GM06990 (cell line): ENCODE results near the gene C11orf54.

Experiments
- DNase-seq: peaks from one replicate; pipeline ENCODE4 v3.0.0-alpha.2; 2011; ENCODE audit not compliant: insufficient read length; ENCODE audit errors: extremely low read depth
- H3K27me3 ChIP-seq: replicated peaks from 2 replicates; pipeline ENCODE4 v1.6.0; 2011; ENCODE audit warnings: low read length; ENCODE audit not compliant: control insufficient read depth, insufficient read depth
- H3K36me3 ChIP-seq: 2 replicates; pipeline ENCODE4 v1.5.1; 2011; ENCODE audit warnings: low read length; ENCODE audit not compliant: control insufficient read depth, insufficient read depth
- H3K4me3 ChIP-seq: replicated peaks from 2 replicates; pipeline ENCODE4 v1.5.1; 2011; ENCODE audit warnings: low read depth, mild to moderate bottlenecking, control low read depth, low read length
- TF ChIP-seq, protein P1 (sequence below): IDR thresholded peaks from 2 replicates; pipeline ENCODE4 v1.5.1; 2011; ENCODE audit warnings: low read length, control low read depth, mild to moderate bottlenecking, inconsistent platforms; ENCODE audit not compliant: insufficient read depth, poor library complexity, severe bottlenecking

C11orf54 gene

DNA sequence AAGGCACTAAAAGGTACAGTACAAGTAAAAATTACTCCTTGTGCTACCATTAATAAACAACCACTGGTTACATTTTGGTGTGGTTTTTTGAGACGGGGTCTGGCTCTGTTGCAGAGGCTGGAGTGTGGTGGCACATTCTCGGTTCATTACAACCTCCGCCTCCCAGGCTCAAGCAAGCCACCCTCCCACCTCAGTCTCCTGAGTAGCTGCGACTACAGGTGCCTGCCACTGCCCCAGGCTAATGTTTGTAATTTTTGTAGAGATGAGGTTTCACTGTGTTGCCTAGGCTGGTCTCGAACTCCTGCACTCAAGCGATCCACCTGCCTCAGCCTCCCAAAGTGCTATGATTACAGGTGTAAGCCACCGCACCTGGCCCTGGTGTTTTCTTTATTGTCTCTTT, 20.9 kb upstream of the C11orf54 start:
- no peak for DNase-seq
- no peaks in the 10 kb centered on the region for H3K27me3 ChIP-seq
- peaks cover 6% of the 10 kb centered on the region for H3K36me3 ChIP-seq
- no peak overlapping the region for H3K4me3 ChIP-seq
- TF ChIP-seq, protein P1, sequence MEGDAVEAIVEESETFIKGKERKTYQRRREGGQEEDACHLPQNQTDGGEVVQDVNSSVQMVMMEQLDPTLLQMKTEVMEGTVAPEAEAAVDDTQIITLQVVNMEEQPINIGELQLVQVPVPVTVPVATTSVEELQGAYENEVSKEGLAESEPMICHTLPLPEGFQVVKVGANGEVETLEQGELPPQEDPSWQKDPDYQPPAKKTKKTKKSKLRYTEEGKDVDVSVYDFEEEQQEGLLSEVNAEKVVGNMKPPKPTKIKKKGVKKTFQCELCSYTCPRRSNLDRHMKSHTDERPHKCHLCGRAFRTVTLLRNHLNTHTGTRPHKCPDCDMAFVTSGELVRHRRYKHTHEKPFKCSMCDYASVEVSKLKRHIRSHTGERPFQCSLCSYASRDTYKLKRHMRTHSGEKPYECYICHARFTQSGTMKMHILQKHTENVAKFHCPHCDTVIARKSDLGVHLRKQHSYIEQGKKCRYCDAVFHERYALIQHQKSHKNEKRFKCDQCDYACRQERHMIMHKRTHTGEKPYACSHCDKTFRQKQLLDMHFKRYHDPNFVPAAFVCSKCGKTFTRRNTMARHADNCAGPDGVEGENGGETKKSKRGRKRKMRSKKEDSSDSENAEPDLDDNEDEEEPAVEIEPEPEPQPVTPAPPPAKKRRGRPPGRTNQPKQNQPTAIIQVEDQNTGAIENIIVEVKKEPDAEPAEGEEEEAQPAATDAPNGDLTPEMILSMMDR: no peak

DNA sequence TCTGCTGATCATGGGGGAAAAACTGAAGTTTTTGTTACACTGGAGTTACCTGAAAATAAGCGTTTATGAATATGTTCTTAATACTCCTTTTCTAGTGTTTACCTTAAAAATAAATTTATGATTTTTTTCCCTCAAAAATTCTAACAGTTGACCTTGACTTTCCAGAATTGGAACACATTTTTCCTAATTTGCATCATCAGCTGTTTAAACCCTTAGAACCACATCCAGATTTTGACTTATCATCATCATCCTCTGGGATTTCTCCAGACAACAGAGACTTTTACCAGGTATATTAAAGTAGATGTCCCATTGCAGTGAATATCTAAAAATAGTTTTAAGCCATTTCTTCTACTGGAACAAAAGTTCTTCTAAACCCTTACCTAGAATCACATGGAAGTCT, 17.4 kb upstream of the C11orf54 start:
- no peak overlapping the region for H3K4me3 ChIP-seq
- peaks cover 5% of the 10 kb centered on the region for H3K36me3 ChIP-seq
- no peaks in the 10 kb centered on the region for H3K27me3 ChIP-seq
- TF ChIP-seq, protein P1: no peak
- DNase-seq: no peak

DNA sequence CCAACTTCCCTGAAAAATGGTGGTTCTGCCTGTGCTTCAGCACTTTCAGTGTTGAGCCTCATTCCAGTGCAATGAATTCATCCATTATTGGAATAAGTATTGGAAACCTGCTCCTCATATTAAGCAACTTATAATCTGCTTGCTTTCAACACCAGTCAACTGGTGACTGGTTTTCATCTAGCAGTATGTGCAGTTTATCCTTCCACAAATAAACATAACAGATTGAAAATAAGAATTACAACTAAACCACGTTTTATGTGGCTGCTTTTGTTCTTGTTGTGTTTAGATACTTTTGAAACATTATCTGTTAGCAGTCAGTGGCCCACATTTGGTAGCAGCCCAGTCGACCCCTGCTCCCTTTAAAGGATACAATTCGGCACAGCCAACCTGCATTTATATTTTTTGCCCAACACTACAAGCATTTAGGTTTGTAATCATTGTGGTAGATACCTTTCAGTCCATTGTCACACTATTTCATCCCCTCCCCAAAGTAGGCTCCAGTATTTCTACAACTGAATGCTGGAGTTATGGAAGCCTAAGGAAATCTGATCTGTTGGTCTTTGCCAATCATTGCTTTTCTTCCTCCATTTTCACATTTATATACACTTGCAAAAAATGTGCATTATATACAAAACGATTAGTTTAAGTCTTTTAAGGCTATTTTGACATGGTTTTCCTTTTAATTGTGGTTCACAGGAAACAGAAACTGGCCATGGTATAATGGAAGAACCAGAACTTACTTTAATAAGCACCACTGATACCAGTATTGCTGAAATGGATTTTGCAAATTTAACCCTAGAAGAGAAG, 13.3 kb upstream of the C11orf54 start:
- DNase-seq: no peak
- Histone ChIP-seq H3K27me3 (no peaks in the 10 kb centered on the region), H3K4me3 (no peak overlapping the region), H3K36me3 (peaks cover 10% of the 10 kb centered on the region)
- TF ChIP-seq, protein P1: no peak

DNA sequence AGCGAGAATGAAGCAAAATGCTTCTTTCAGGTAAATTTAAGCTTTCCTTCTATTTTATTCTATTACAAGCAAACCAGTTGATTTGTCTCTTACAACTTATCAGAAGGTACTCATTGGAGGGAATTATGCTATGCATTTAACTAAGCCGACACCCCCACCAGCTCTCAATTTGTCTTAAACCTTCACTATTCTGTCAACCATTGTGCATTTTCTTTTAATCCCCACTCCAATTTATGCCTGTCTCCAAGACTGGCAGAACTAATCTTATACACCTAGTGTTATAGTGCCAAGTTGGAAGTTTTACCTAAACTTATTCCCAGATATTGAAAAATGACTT, 12.7 kb upstream of the C11orf54 start:
- no peaks in the 10 kb centered on the region for H3K27me3 ChIP-seq
- peaks cover 10% of the 10 kb centered on the region for H3K36me3 ChIP-seq
- TF ChIP-seq, protein P1: no peak
- DNase-seq: no peak
- H3K4me3 ChIP-seq: no peak overlapping the region

DNA sequence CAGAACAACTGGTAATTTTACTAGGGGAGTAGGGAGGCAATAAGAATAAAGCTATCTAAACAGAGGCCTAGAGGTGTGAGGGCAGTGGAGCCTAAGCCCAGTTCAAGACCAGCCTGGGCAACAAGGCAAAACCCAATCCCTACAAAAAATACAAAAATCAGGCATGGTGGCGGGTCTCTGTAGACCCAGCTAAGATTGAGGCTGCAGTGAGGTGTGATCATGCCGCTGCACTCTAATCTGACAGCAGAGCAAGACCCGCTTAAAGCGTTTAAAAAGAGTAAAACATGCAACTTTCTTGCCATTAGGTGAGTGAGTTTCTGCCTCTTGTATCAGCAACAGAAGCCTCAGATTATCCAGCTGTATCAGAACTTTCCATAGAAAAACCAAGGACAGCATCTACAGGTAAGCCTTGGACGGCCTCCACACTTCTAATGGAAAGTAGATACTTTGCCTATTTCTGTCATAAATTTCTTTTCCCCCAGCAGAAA, 12.3 kb upstream of the C11orf54 start:
- TF ChIP-seq, protein P1: no peak
- Histone ChIP-seq H3K36me3 (peaks cover 10% of the 10 kb centered on the region), H3K4me3 (no peak overlapping the region), H3K27me3 (no peaks in the 10 kb centered on the region)
- DNase-seq: no peak
